Sigmoid colon (tissue), 4 donors: ENCODE measurements around the gene NBPF1.
"Not testable (repeated sequence)": the region's sequence is repeated elsewhere in the genome, so short reads cannot be mapped to it uniquely, and the experiment has no call there.

Experiments
- EP300 ChIP-seq, 4 donors: sonication (generic); formaldehyde crosslinking; IDR thresholded peaks; one replicate each; pipeline ENCODE4 v1.6.1; 2017; ENCODE audit warnings: antibody characterized with exemption in 4 of 4
- TF ChIP-seq, protein P1 (sequence below), 4 experiments: fragments of 450-650 bp in 3 of 4; fragments of 200-600 bp in 1 of 4; IDR thresholded peaks; one replicate each; pipeline ENCODE4 v1.5.1; 2016 to 2019; ENCODE audit warnings: antibody characterized with exemption in 4 of 4, mild to moderate bottlenecking in 3 of 4, moderate library complexity in 2 of 4

DNA sequence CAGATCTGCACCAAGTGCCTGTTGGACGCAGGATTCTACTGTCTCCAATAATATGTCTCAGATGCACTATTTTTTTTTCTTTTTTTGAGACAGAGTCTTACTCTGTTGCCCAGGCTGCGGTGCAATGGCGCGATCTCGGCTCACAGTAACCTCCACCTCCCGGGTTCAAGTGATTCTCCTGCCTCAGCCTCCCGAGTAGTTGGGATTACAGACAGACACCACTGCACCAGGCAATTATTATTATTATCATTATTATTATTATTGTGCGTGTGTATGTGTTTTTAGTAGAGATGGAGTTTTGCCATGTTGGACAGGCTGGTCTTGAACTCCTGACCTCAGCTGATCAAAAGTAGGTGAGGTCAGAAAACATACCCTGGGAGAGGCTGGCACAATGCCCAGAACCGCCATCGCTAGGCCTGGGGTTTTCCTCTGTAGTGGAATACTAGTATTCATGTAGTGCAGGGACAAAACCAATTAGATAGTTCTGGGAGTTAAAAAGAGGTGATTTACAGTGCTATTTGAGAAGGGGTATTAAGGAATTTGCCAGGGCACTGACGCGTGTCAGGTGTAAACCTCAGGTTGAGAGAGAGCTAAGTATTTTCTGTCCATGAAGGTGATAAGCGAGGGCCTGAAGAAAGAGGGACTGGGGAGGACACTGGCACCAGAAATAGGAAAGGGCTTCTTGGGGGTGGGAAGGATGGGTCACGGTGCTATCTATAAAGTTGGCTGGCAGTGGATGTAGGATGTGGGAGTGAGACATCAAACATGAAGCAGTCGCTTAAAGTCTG lies 100.5 kb downstream of the NBPF1 start:
- TF ChIP-seq, protein P1, sequence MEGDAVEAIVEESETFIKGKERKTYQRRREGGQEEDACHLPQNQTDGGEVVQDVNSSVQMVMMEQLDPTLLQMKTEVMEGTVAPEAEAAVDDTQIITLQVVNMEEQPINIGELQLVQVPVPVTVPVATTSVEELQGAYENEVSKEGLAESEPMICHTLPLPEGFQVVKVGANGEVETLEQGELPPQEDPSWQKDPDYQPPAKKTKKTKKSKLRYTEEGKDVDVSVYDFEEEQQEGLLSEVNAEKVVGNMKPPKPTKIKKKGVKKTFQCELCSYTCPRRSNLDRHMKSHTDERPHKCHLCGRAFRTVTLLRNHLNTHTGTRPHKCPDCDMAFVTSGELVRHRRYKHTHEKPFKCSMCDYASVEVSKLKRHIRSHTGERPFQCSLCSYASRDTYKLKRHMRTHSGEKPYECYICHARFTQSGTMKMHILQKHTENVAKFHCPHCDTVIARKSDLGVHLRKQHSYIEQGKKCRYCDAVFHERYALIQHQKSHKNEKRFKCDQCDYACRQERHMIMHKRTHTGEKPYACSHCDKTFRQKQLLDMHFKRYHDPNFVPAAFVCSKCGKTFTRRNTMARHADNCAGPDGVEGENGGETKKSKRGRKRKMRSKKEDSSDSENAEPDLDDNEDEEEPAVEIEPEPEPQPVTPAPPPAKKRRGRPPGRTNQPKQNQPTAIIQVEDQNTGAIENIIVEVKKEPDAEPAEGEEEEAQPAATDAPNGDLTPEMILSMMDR (IDR thresholded peaks at IDR 0.05): not testable (repeated sequence)
- not testable (repeated sequence) for TF ChIP-seq EP300 (IDR thresholded peaks at IDR 0.05)
